Right ventricle myocardium superior (tissue), 1 donor: Measurements from ENCODE around the gene CHDH. TPM values are rescaled to one million over a fixed set of nuclear protein-coding genes. Genes with fewer than 3 reads are reported as not detected.

Source experiments
- ATAC-seq: fragments of 200-7000 bp; cut with Tn5 transposase; one replicate; pipeline ENCODE4 v1.9.1; 2020; ENCODE audit warnings: mild to moderate bottlenecking; ENCODE audit not compliant: poor library complexity
- DNase-seq: peaks from one replicate; pipeline ENCODE4 v3.0.0-alpha.2; 2020
- intact Hi-C: fragments of 100-400 bp; cut with DNase I; formaldehyde crosslinking; loops from one replicate; pipeline ENCODE4 v1.11.2; 2022
- total RNA-seq: library from RNA; stranded (reverse); fragmentation: NEBNext Ultra II Directional; extraction: Animal tissue kit (Norgen Biotek cat#: 25700); gene quantifications from one replicate; pipeline ENCODE4 v1.2.1, GENCODE V29; 2021
- donor health status: DM: no; HTN: yes; CAD: no; lungs with severe emphysema.

CHDH gene
- total RNA-seq, 1 donor from 2014 or later = 9.3 TPM

- ATAC-seq (no peak), DNase-seq (no peak)
- intact Hi-C loops = no loop called here
Measured at GRCh38 chr3:53833053-53833645, 13.1 kb downstream of the CHDH start.

- ATAC-seq (no peak), DNase-seq (no peak)
- intact Hi-C loops = no loop called here
Measured at GRCh38 chr3:53830944-53831343, 15.3 kb downstream of the CHDH start.

- intact Hi-C loops = no loop called here
- ATAC-seq = no peak
- DNase-seq = no peak
Measured at GRCh38 chr3:53829605-53830004, 16.6 kb downstream of the CHDH start.

GRCh38 chr3:53828581-53828980, 17.6 kb downstream of the CHDH start:
- intact Hi-C loops = no loop called here
- ATAC-seq = no peak

GRCh38 chr3:53826048-53826447, 20.2 kb downstream of the CHDH start:
- DNase-seq = no peak
- intact Hi-C loops = no loop called here
- ATAC-seq = no peak

More at GRCh38 chr3:53828581-53828980, 17.6 kb downstream of the CHDH start:
- no peak for DNase-seq

GRCh38 chr3:53824795-53825194, 21.4 kb downstream of the CHDH start:
- intact Hi-C loops = no loop called here
- ATAC-seq = no peak
- no peak for DNase-seq

- DNase-seq (no peak), ATAC-seq (no peak)
Measured at GRCh38 chr3:53823956-53824657, 22.1 kb downstream of the CHDH start.

GRCh38 chr3:53823026-53823955, 22.9 kb downstream of the CHDH start:
- DNase-seq (no peak), ATAC-seq (no peak)
- intact Hi-C loops = no loop called here

More at GRCh38 chr3:53823956-53824657, 22.1 kb downstream of the CHDH start:
- intact Hi-C loops = no loop called here

GRCh38 chr3:53822331-53822741, 23.9 kb downstream of the CHDH start:
- intact Hi-C loops = no loop called here
- DNase-seq = no peak
- no peak for ATAC-seq

GRCh38 chr3:53821631-53822121, 24.5 kb downstream of the CHDH start:
- intact Hi-C loops = no loop called here
- ATAC-seq (peak; percentile 65), DNase-seq (no peak)

GRCh38 chr3:53820756-53821580, 25.3 kb downstream of the CHDH start:
- no peak for ATAC-seq

GRCh38 chr3:53820084-53820483, 26.1 kb downstream of the CHDH start:
- ATAC-seq = no peak
- intact Hi-C loops = no loop called here
- DNase-seq = no peak

More at GRCh38 chr3:53820756-53821580, 25.3 kb downstream of the CHDH start:
- intact Hi-C loops = no loop called here
- DNase-seq = no peak

- intact Hi-C loops = no loop called here
- ATAC-seq (no peak), DNase-seq (no peak)
Measured at GRCh38 chr3:53819163-53819868, 26.9 kb downstream of the CHDH start.

GRCh38 chr3:53818221-53819162, 27.7 kb downstream of the CHDH start:
- DNase-seq (no peak), ATAC-seq (no peak)
- intact Hi-C loops = no loop called here

- DNase-seq (no peak), ATAC-seq (no peak)
- intact Hi-C loops = no loop called here
Measured at GRCh38 chr3:53817809-53818208, 28.4 kb downstream of the CHDH start.

- DNase-seq (no peak), ATAC-seq (no peak)
- intact Hi-C loops = no loop called here
Measured at GRCh38 chr3:53817211-53817610, 29.0 kb downstream of the CHDH start.

GRCh38 chr3:53816425-53816824, 29.8 kb downstream of the CHDH start:
- intact Hi-C loops = no loop called here
- ATAC-seq (no peak), DNase-seq (no peak)
